Liver (tissue), 9 donors: ENCODE measurements around the gene KDM4D. TPM values are rescaled to one million over a fixed set of nuclear protein-coding genes. Genes with fewer than 3 reads are reported as not detected.
"Not testable (repeated sequence)": the region's sequence is repeated elsewhere in the genome, so short reads cannot be mapped to it uniquely, and the experiment has no call there.

ENCODE experiments used
- DNase-seq: peaks from one replicate; pipeline ENCODE4 v3.0.0-alpha.2; 2017; ENCODE audit warnings: low spot score
- H3K27ac ChIP-seq, 2 donors: one replicate each; pipeline ENCODE4 v1.7.0; 2013; ENCODE audit warnings: inconsistent platforms in 2 of 2, low read length in 2 of 2, control low read depth in 1 of 2, low read depth in 1 of 2, mild to moderate bottlenecking in 1 of 2
- H3K27me3 ChIP-seq, 4 donors: one replicate each; pipeline versions ENCODE4 v1.6.1 to v1.7.0; 2013; ENCODE audit warnings: low read length in 3 of 4, inconsistent platforms in 1 of 4, mild to moderate bottlenecking in 1 of 4, moderate library complexity in 1 of 4; ENCODE audit not compliant: control insufficient read depth in 4 of 4, insufficient read depth in 4 of 4
- H3K36me3 ChIP-seq, 4 donors: one replicate each; pipeline versions ENCODE4 v1.6.1 to v1.7.0; 2013; ENCODE audit warnings: low read length in 3 of 4, mild to moderate bottlenecking in 3 of 4, low read depth in 1 of 4, moderate library complexity in 1 of 4; ENCODE audit not compliant: control insufficient read depth in 4 of 4, insufficient read depth in 3 of 4
- H3K4me1 ChIP-seq, 4 donors: one replicate each; pipeline versions ENCODE4 v1.6.1 to v1.7.0; 2013; ENCODE audit warnings: low read length in 3 of 4, mild to moderate bottlenecking in 3 of 4, moderate library complexity in 1 of 4; ENCODE audit not compliant: control insufficient read depth in 4 of 4, insufficient read depth in 4 of 4
- H3K4me3 ChIP-seq, 3 donors: one replicate each; pipeline versions ENCODE4 v1.6.1 to v1.7.0; 2013; ENCODE audit warnings: low read length in 3 of 3, control low read depth in 1 of 3, low read depth in 1 of 3, mild to moderate bottlenecking in 1 of 3
- H3K9ac ChIP-seq, 2 donors: one replicate each; pipeline ENCODE4 v1.7.0; 2013; ENCODE audit warnings: low read length in 2 of 2, mild to moderate bottlenecking in 2 of 2, moderate library complexity in 2 of 2, control low read depth in 1 of 2, low read depth in 1 of 2
- H3K9me3 ChIP-seq, 4 donors: one replicate each; pipeline versions ENCODE4 v1.6.1 to v1.7.0; 2013; ENCODE audit warnings: low read length in 3 of 4; ENCODE audit not compliant: control insufficient read depth in 4 of 4
- CTCF ChIP-seq: fragments of 150-350 bp; IDR thresholded peaks from 2 replicates; pipeline ENCODE4 v1.5.1; 2017; ENCODE audit warnings: improper control_type of control experiment, low read depth, low read length; ENCODE audit not compliant: missing input control
- EGR1 ChIP-seq, 2 donors: IDR thresholded peaks; 2 replicates each; pipeline ENCODE4 v1.6.1; 2016 to 2018; ENCODE audit warnings: antibody characterized with exemption in 2 of 2, low read depth in 2 of 2
- FOXA1 ChIP-seq: IDR thresholded peaks from 2 replicates; pipeline ENCODE4 v1.6.1; 2016; ENCODE audit warnings: antibody characterized with exemption
- FOXA2 ChIP-seq: IDR thresholded peaks from 2 replicates; pipeline ENCODE4 v1.6.1; 2016; ENCODE audit warnings: antibody characterized with exemption
- GABPA ChIP-seq, 2 donors: IDR thresholded peaks in 1 of 2; conservative IDR thresholded peaks in 1 of 2; 2 replicates each; pipeline ENCODE4 v1.6.1; 2016; ENCODE audit warnings: antibody characterized with exemption in 2 of 2, mild to moderate bottlenecking in 1 of 2, moderate library complexity in 1 of 2
- HNF4A ChIP-seq, 2 donors: conservative IDR thresholded peaks; 2 replicates each; pipeline ENCODE4 v1.6.1; 2016; ENCODE audit warnings: antibody characterized with exemption in 2 of 2, mild to moderate bottlenecking in 2 of 2
- HNF4G ChIP-seq: IDR thresholded peaks from 2 replicates; pipeline ENCODE4 v1.6.1; 2016; ENCODE audit warnings: antibody characterized with exemption
- JUND ChIP-seq, 2 donors: IDR thresholded peaks; 2 replicates each; pipeline ENCODE4 v1.6.1; 2016; ENCODE audit warnings: antibody characterized with exemption in 2 of 2
- NR2F2 ChIP-seq: IDR thresholded peaks from 2 replicates; pipeline ENCODE4 v1.6.1; 2016; ENCODE audit warnings: antibody characterized with exemption
- RAD21 ChIP-seq, 2 donors: IDR thresholded peaks; 2 replicates each; pipeline ENCODE4 v1.6.1; 2016; ENCODE audit warnings: antibody characterized with exemption in 2 of 2, mild to moderate bottlenecking in 2 of 2
- REST ChIP-seq: IDR thresholded peaks from 2 replicates; pipeline ENCODE4 v1.6.1; 2016; ENCODE audit warnings: antibody characterized with exemption, mild to moderate bottlenecking
- RXRA ChIP-seq, 2 donors: IDR thresholded peaks; 2 replicates each; pipeline ENCODE4 v1.6.1; 2017 to 2018; ENCODE audit warnings: antibody characterized with exemption in 2 of 2, mild to moderate bottlenecking in 1 of 2
- SP1 ChIP-seq: IDR thresholded peaks from 2 replicates; pipeline ENCODE4 v1.6.1; 2018; ENCODE audit warnings: antibody characterized with exemption, mild to moderate bottlenecking
- TAF1 ChIP-seq: conservative IDR thresholded peaks from 2 replicates; pipeline ENCODE4 v1.6.1; 2016; ENCODE audit warnings: antibody characterized with exemption, mild to moderate bottlenecking
- YY1 ChIP-seq: IDR thresholded peaks from 2 replicates; pipeline ENCODE4 v1.6.1; 2016; ENCODE audit warnings: antibody characterized with exemption, mild to moderate bottlenecking
- ZBTB33 ChIP-seq: IDR thresholded peaks from 2 replicates; pipeline ENCODE4 v1.6.1; 2016; ENCODE audit warnings: antibody characterized with exemption
- WGBS: extraction: QIAGEN DNeasy Blood & Tissue Kit; methylation state at CpG from one replicate; pipeline ENCODE4 v1.1.7; 2013; 5-methylcytosine and 5-hydroxymethylcytosine counted together
- polyA plus RNA-seq, 2 donors: library from polyadenylated mRNA; stranded (reverse) in 1 of 2; unstranded in 1 of 2; fragments of 200-250 nt in 1 of 2; fragments of >200 nt in 1 of 2; fragmentation: Nextera tagmentation in 1 of 2; extraction: Ambion mirVana in 1 of 2; gene quantifications; one replicate each; pipeline versions ENCODE4 v1.2.1 to v1.2.3, GENCODE V29; 2013 to 2015
- total RNA-seq, 2 donors: library from RNA; depleted of rRNA; stranded (reverse); fragments of >200 nt; gene quantifications; one replicate each; pipeline ENCODE4 v1.2.3, GENCODE V29; 2014
- TF ChIP-seq, protein P1 (sequence below): IDR thresholded peaks from 2 replicates; pipeline ENCODE4 v1.6.1; 2016; ENCODE audit warnings: antibody characterized with exemption
- TF ChIP-seq, protein P2 (sequence below): IDR thresholded peaks from 2 replicates; pipeline ENCODE4 v1.6.1; 2016; ENCODE audit warnings: antibody characterized with exemption
- donor health status: healthy.
- donor health status: healthy.
- donor health status: healthy.
- donor health status: healthy.
- donor health status: healthy.

The KDM4D gene
- total and polyA plus RNA-seq, 4 donors, result 0.11 to 0.23 (median 0.17) TPM

DNA sequence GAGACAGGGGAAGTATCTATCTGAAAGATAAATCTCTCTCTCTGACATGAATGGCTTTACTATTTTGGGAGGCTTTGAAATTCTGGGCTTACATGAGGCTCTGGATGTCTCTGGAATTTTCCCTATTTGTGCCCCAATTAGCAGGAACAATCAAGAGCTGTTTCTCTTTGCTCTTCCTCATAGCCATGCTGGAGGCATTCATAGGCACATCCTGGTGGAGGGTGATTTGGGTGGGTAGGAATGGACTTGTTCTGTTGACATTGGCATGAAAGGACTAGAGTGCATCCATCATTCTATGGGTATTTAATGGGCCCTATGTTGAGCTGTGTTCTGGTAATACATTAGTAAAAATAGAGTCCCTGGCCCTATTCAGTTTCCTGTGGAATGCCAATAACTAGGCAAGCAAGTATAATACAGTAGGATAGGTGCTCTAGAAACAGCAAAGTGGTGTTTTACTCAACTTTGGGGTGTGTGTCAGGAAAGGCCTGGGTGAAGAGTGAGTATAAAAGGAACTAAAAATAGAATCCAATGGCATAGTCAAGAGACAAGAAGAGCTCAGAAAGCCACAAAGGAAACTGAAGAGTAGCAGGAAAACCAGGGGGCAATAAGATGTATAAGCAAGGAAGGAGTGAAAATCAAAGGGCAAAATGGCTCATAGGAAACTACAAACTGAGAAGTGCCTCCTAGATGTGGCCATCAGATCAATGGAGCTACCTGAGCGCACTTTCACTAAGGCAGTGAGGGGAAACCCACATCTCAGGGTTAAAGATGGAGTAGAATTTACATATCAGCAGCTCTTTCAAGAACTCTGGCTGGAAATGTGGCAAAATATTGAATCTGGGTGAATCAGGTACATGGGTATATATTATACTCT, 45.2 kb upstream of the KDM4D start:
- H3K4me3 ChIP-seq, result no peak overlapping the region
- H3K36me3 ChIP-seq, result no peaks in the 10 kb centered on the region
- peak overlapping the region in 1 of 2 donors; percentile 56 for H3K27ac ChIP-seq
- no peaks in the 10 kb centered on the region for H3K27me3 ChIP-seq
- no peak for DNase-seq
- H3K4me1 ChIP-seq, result peaks cover 1 to 12% (median 6%) of the 10 kb centered on the region in 4 donors
- H3K9me3 ChIP-seq, result no peaks in the 10 kb centered on the region
- no peak for TF ChIP-seq CTCF
- no peak for TF ChIP-seq TAF1
- TF ChIP-seq EGR1 (IDR thresholded peaks at IDR 0.05; ENCODE audit: low read depth in 2 of 2), result no peak
- TF ChIP-seq HNF4G, result no peak
- no peak for TF ChIP-seq RAD21 (IDR thresholded peaks at IDR 0.05)
- TF ChIP-seq REST, result no peak
- no peak for TF ChIP-seq ZBTB33
- no peak for TF ChIP-seq JUND (IDR thresholded peaks at IDR 0.05)
- TF ChIP-seq HNF4A (conservative IDR thresholded peaks at IDR 0.05), result no peak
- TF ChIP-seq, protein P1, sequence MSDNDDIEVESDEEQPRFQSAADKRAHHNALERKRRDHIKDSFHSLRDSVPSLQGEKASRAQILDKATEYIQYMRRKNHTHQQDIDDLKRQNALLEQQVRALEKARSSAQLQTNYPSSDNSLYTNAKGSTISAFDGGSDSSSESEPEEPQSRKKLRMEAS, result no peak
- no peak for TF ChIP-seq FOXA2
- TF ChIP-seq NR2F2, result no peak
- TF ChIP-seq GABPA (IDR thresholded peaks at IDR 0.05 in 1 of 2, conservative IDR thresholded peaks at IDR 0.05 in 1 of 2), result no peak
- no peak for TF ChIP-seq YY1
- TF ChIP-seq RXRA (IDR thresholded peaks at IDR 0.05), result no peak
- TF ChIP-seq, protein P2, sequence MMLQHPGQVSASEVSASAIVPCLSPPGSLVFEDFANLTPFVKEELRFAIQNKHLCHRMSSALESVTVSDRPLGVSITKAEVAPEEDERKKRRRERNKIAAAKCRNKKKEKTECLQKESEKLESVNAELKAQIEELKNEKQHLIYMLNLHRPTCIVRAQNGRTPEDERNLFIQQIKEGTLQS, result no peak
- TF ChIP-seq SP1, result no peak
- TF ChIP-seq FOXA1, result no peak
- no peak overlapping the region for H3K9ac ChIP-seq
- WGBS, result 97% methylated on average over 1 of the region's 1 CpG

GRCh38 chr11:94932072-94932471, 41.4 kb upstream of the KDM4D start:
- not testable (repeated sequence) for H3K36me3 ChIP-seq, H3K27ac ChIP-seq, H3K4me3 ChIP-seq, DNase-seq, H3K9me3 ChIP-seq, H3K27me3 ChIP-seq, H3K4me1 ChIP-seq, H3K9ac ChIP-seq
